HepG2 (cell line): ENCODE data around the gene TTC39B. TPM values are rescaled to one million over a fixed set of nuclear protein-coding genes. Genes with fewer than 3 reads are reported as not detected.

Experiments
- ARNTL ChIP-seq: sonication (generic); formaldehyde crosslinking; IDR thresholded peaks from 2 replicates; pipeline ENCODE4 v1.4.0; 2020; ENCODE audit warnings: mild to moderate bottlenecking, missing genetic modification reagents
- CHCHD3 ChIP-seq: sonication (generic); formaldehyde crosslinking; IDR thresholded peaks from 2 replicates; pipeline ENCODE4 v1.8.0; 2022; ENCODE audit warnings: mild to moderate bottlenecking, missing genetic modification reagents, moderate library complexity
- HNF1B ChIP-seq: sonication (generic); formaldehyde crosslinking; IDR thresholded peaks from 2 replicates; pipeline ENCODE4 v1.5.1; 2020; ENCODE audit warnings: mild to moderate bottlenecking, moderate library complexity, missing genetic modification reagents
- NCOA2 ChIP-seq: sonication (generic); formaldehyde crosslinking; IDR thresholded peaks from 2 replicates; pipeline ENCODE4 v1.8.0; 2022; ENCODE audit warnings: inconsistent platforms
- RBFOX2 ChIP-seq: fragments of 200-400 bp; formaldehyde crosslinking; IDR thresholded peaks from 2 replicates; pipeline ENCODE4 v1.6.1; 2017; ENCODE audit warnings: low read depth, mild to moderate bottlenecking, low read length
- SIN3A ChIP-seq: IDR thresholded peaks from 2 replicates; pipeline ENCODE4 v1.6.1; 2011; ENCODE audit warnings: low read depth, mild to moderate bottlenecking, control low read depth, low read length, borderline replicate concordance
- SKIL ChIP-seq: sonication (generic); formaldehyde crosslinking; IDR thresholded peaks from 2 replicates; pipeline ENCODE4 v1.8.0; 2022; ENCODE audit warnings: missing genetic modification reagents, mild to moderate bottlenecking, moderate library complexity, borderline replicate concordance
- TAF1 ChIP-seq: sonication (generic); formaldehyde crosslinking; IDR thresholded peaks from 2 replicates; pipeline ENCODE4 v1.4.0; 2020; ENCODE audit warnings: missing genetic modification reagents
- TMF1 ChIP-seq: sonication (generic); formaldehyde crosslinking; IDR thresholded peaks from 2 replicates; pipeline ENCODE4 v1.8.1; 2022; ENCODE audit warnings: low read depth, missing genetic modification reagents
- TOE1 ChIP-seq: sonication (generic); formaldehyde crosslinking; IDR thresholded peaks from 2 replicates; pipeline ENCODE4 v1.4.0; 2020; ENCODE audit warnings: mild to moderate bottlenecking, missing genetic modification reagents
- YEATS4 ChIP-seq: sonication (generic); formaldehyde crosslinking; IDR thresholded peaks from 2 replicates; pipeline ENCODE4 v1.4.0; 2020; ENCODE audit warnings: missing genetic modification reagents, borderline replicate concordance
- ZNF552 ChIP-seq: sonication (generic); formaldehyde crosslinking; IDR thresholded peaks from 2 replicates; pipeline ENCODE4 v1.9.0; 2022; ENCODE audit warnings: missing genetic modification reagents, mild to moderate bottlenecking, borderline replicate concordance
- ZNF564 ChIP-seq: sonication (generic); formaldehyde crosslinking; IDR thresholded peaks from 2 replicates; pipeline ENCODE4 v1.8.1; 2023; ENCODE audit warnings: mild to moderate bottlenecking, missing genetic modification reagents
- ZNF781 ChIP-seq: sonication (generic); formaldehyde crosslinking; IDR thresholded peaks from 2 replicates; pipeline ENCODE4 v1.5.1; 2020; ENCODE audit warnings: borderline replicate concordance, mild to moderate bottlenecking, missing genetic modification reagents; ENCODE audit errors: not compliant biosample characterization
- ZNF782 ChIP-seq: sonication (generic); formaldehyde crosslinking; IDR thresholded peaks from 2 replicates; pipeline ENCODE4 v1.4.0; 2020; ENCODE audit warnings: missing genetic modification reagents, mild to moderate bottlenecking, borderline replicate concordance
- polyA plus RNA-seq, 8 experiments: library from polyadenylated mRNA; depleted of rRNA in 3 of 8; stranded (reverse) in 7 of 8; unstranded in 1 of 8; fragments of >200 nt; fragmentation: Illumina TruSeq in 4 of 8; extraction: Trizol in 4 of 8; gene quantifications; 2 replicates each; pipeline versions ENCODE4 v1.2.1 to v1.2.3, GENCODE V29; 2011 to 2016; ENCODE audit warnings: low read depth in 4 of 8, missing spikeins in 1 of 8, mixed read lengths in 1 of 8; ENCODE audit not compliant: insufficient read depth in 1 of 8
- total RNA-seq, 5 experiments: library from RNA; depleted of rRNA; stranded (reverse); fragments of >200 nt; fragmentation: Illumina TruSeq; extraction: Trizol; gene quantifications; 2 replicates each; pipeline ENCODE4 v1.2.3, GENCODE V29; 2016; ENCODE audit warnings: low read depth in 1 of 5
- TF ChIP-seq, protein P1 (sequence below): sonication (generic); formaldehyde crosslinking; conservative IDR thresholded peaks from 2 replicates; pipeline ENCODE4 v1.8.0; 2022; ENCODE audit warnings: missing genetic modification reagents
- TF ChIP-seq, protein P2 (sequence below): IDR thresholded peaks from 2 replicates; pipeline ENCODE4 v1.6.1; 2018; ENCODE audit warnings: missing genetic modification reagents
- TF ChIP-seq, protein P3 (sequence below): sonication (generic); formaldehyde crosslinking; IDR thresholded peaks from 2 replicates; pipeline ENCODE4 v1.4.0; 2020; ENCODE audit warnings: missing genetic modification reagents

Gene TTC39B
- total and polyA plus RNA-seq, 2 of the 13 experiments (the other 11 are each of a cell fraction or from before 2014, with no cell fraction given) = 14.3 to 19.4 TPM

GRCh38 chr9:15306757-15307522, at the start of gene TTC39B (continued):
- TF ChIP-seq, protein P1, sequence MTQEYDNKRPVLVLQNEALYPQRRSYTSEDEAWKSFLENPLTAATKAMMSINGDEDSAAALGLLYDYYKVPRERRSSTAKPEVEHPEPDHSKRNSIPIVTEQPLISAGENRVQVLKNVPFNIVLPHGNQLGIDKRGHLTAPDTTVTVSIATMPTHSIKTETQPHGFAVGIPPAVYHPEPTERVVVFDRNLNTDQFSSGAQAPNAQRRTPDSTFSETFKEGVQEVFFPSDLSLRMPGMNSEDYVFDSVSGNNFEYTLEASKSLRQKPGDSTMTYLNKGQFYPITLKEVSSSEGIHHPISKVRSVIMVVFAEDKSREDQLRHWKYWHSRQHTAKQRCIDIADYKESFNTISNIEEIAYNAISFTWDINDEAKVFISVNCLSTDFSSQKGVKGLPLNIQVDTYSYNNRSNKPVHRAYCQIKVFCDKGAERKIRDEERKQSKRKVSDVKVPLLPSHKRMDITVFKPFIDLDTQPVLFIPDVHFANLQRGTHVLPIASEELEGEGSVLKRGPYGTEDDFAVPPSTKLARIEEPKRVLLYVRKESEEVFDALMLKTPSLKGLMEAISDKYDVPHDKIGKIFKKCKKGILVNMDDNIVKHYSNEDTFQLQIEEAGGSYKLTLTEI (CRISPR knock-in tag) = no peak
- no peak for TF ChIP-seq SKIL (CRISPR knock-in tag)
- no peak for TF ChIP-seq CHCHD3 (CRISPR knock-in tag)
- peak; percentile 54; the same call in 1 of the 2 replicates for TF ChIP-seq SIN3A
- no peak for TF ChIP-seq NCOA2 (CRISPR knock-in tag)
- TF ChIP-seq YEATS4 (CRISPR knock-in tag) = peak; percentile 77
- peak; percentile 75 for TF ChIP-seq ZNF781 (CRISPR knock-in tag)
- peak; percentile 90 for TF ChIP-seq RBFOX2
- TF ChIP-seq, protein P2, sequence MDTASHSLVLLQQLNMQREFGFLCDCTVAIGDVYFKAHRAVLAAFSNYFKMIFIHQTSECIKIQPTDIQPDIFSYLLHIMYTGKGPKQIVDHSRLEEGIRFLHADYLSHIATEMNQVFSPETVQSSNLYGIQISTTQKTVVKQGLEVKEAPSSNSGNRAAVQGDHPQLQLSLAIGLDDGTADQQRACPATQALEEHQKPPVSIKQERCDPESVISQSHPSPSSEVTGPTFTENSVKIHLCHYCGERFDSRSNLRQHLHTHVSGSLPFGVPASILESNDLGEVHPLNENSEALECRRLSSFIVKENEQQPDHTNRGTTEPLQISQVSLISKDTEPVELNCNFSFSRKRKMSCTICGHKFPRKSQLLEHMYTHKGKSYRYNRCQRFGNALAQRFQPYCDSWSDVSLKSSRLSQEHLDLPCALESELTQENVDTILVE = peak; percentile 26; the same call in 1 of the 2 replicates
- peak; percentile 78 for TF ChIP-seq ZNF564 (CRISPR knock-in tag)
- 0 out of 2 replicates have a peak, but pooled peaks have one; percentile 38 for TF ChIP-seq TMF1 (CRISPR knock-in tag)
- no peak; the same call in none of the 2 replicates for TF ChIP-seq ZNF782 (CRISPR knock-in tag)
- no peak for TF ChIP-seq TOE1
- TF ChIP-seq ZNF552 (CRISPR knock-in tag) = no peak; the same call in 1 of the 2 replicates
- TF ChIP-seq ARNTL = peak; percentile 23; the same call in 1 of the 2 replicates
- TF ChIP-seq, protein P3, sequence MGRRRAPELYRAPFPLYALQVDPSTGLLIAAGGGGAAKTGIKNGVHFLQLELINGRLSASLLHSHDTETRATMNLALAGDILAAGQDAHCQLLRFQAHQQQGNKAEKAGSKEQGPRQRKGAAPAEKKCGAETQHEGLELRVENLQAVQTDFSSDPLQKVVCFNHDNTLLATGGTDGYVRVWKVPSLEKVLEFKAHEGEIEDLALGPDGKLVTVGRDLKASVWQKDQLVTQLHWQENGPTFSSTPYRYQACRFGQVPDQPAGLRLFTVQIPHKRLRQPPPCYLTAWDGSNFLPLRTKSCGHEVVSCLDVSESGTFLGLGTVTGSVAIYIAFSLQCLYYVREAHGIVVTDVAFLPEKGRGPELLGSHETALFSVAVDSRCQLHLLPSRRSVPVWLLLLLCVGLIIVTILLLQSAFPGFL (CRISPR knock-in tag) = no peak
- TF ChIP-seq TAF1 (CRISPR knock-in tag) = peak; percentile 79
- TF ChIP-seq HNF1B (CRISPR knock-in tag) = peak; percentile 55; the same call in 1 of the 2 replicates
